ENCODE measurements around the gene PPP2R2B. TPM values are rescaled to one million over a fixed set of nuclear protein-coding genes. Genes with fewer than 3 reads are reported as not detected.

PPP2R2B gene
- polyA plus RNA-seq, 1 donor (not counting 4 experiments of a cell fraction or from before 2014, with no cell fraction given), result 0.33 TPM

DNA sequence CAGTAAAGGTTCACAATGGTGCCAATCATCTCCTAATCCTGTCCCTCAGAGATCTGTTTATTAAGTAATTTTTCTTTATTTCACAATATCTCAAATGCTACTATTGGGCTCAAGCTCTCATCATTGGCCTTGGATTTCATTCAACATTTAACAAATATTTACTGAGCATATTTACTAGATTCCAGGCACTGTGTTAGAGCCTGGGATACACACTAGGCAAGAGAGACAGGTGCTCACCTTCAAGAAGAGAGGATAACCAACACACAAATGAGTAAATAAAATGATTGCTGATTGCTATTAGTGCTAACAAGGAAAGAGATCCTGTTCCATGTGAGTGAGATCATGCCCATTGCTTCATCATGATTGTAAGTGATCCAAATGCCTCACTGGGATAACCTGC, 27.4 kb downstream of the PPP2R2B start:
- no peak for FAIRE-seq

DNA sequence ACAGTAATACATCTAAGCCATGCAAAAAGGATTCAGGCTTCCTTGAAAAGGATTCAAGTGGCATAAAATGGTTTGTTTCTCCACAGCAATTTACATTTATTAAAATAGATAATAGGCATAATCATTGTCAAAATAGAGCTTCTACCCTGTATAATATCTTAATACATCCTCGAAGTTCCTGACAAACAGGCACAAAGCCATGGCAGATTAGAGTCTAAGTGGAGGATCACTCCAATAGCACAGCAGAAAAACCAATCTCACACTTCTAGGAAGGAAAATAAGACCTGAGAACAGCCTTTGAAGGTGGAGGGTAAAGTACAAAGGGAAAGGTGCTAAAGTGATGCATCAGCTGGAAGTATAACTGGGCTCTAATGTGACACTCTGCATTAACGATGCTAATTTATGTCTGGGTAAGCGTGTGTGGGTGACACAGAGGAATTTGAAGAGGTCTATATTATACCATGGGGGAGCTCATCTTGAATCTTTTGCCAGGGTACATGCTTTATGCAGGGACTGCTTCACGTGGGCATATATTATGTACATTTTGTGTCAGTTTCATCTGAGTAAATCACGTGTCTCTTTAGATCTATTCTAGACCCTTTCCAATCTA, 28.8 kb downstream of the PPP2R2B start:
- Histone ChIP-seq H3K27ac (ENCODE audit: control insufficient read depth, insufficient read depth, low read length) (no peak overlapping the region), H3K4me3 (ENCODE audit: control insufficient read depth in 2 of 3, extremely low read depth in 1 of 3, insufficient read depth in 2 of 3, low read depth in 1 of 3, low read length in 3 of 3) (no peak overlapping the region), H4K20me1 (ENCODE audit: control insufficient read depth, extremely low read depth, insufficient read depth, low read length) (no peaks in the 10 kb centered on the region), H3K27me3 (ENCODE audit: control insufficient read depth, extremely low read depth, insufficient read depth, low read length) (no peaks in the 10 kb centered on the region), H3K4me1 (ENCODE audit: control insufficient read depth, extremely low read depth, insufficient read depth, low read length) (no peaks in the 10 kb centered on the region), H3K9me1 (ENCODE audit: control insufficient read depth, extremely low read depth, insufficient read depth, low read length) (no peaks in the 10 kb centered on the region), H3K4me2 (ENCODE audit: control insufficient read depth, extremely low read depth, insufficient read depth, low read depth, low read length) (no peak overlapping the region), H3K36me3 (ENCODE audit: control insufficient read depth in 2 of 2, extremely low read depth in 1 of 2, insufficient read depth in 2 of 2, low read length in 2 of 2) (no peaks in the 10 kb centered on the region), H3K79me2 (ENCODE audit: control insufficient read depth, insufficient read depth, low read length) (no peaks in the 10 kb centered on the region), H2AFZ (ENCODE audit: control insufficient read depth, low read length) (no peak overlapping the region), H3K9me3 (ENCODE audit: control insufficient read depth, low read depth, low read length) (no peaks in the 10 kb centered on the region), H3K9ac (ENCODE audit: control insufficient read depth, extremely low read depth, insufficient read depth, low read length) (no peak overlapping the region)
- DNase-seq (ENCODE audit: low read depth, low spot score), result no peak
- TF ChIP-seq, protein P1, sequence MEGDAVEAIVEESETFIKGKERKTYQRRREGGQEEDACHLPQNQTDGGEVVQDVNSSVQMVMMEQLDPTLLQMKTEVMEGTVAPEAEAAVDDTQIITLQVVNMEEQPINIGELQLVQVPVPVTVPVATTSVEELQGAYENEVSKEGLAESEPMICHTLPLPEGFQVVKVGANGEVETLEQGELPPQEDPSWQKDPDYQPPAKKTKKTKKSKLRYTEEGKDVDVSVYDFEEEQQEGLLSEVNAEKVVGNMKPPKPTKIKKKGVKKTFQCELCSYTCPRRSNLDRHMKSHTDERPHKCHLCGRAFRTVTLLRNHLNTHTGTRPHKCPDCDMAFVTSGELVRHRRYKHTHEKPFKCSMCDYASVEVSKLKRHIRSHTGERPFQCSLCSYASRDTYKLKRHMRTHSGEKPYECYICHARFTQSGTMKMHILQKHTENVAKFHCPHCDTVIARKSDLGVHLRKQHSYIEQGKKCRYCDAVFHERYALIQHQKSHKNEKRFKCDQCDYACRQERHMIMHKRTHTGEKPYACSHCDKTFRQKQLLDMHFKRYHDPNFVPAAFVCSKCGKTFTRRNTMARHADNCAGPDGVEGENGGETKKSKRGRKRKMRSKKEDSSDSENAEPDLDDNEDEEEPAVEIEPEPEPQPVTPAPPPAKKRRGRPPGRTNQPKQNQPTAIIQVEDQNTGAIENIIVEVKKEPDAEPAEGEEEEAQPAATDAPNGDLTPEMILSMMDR (optimal IDR thresholded peaks at IDR 0.05 in 1 of 3, IDR thresholded peaks at IDR 0.05 in 1 of 3, conservative IDR thresholded peaks at IDR 0.05 in 1 of 3; ENCODE audit: extremely low read depth in 1 of 3, insufficient read depth in 2 of 3, low read length in 3 of 3), result no peak
- TF ChIP-seq EZH2 (IDR thresholded peaks at IDR 0.05; ENCODE audit: low read length), result no peak
- no peak for FAIRE-seq
- dilution Hi-C loops (cut with MboI; ENCODE audit: extremely low pct_ligation_motif_present, low sequenced_read_pairs), result no loop called here

More for the DNA sequence above, 27.4 kb downstream of the PPP2R2B start:
- Histone ChIP-seq H4K20me1 (ENCODE audit: control insufficient read depth, extremely low read depth, insufficient read depth, low read length) (no peaks in the 10 kb centered on the region), H3K9ac (ENCODE audit: control insufficient read depth, extremely low read depth, insufficient read depth, low read length) (no peak overlapping the region), H3K9me1 (ENCODE audit: control insufficient read depth, extremely low read depth, insufficient read depth, low read length) (no peaks in the 10 kb centered on the region), H3K36me3 (ENCODE audit: control insufficient read depth in 2 of 2, extremely low read depth in 1 of 2, insufficient read depth in 2 of 2, low read length in 2 of 2) (no peaks in the 10 kb centered on the region), H3K4me1 (ENCODE audit: control insufficient read depth, extremely low read depth, insufficient read depth, low read length) (no peaks in the 10 kb centered on the region), H2AFZ (ENCODE audit: control insufficient read depth, low read length) (no peak overlapping the region), H3K4me2 (ENCODE audit: control insufficient read depth, extremely low read depth, insufficient read depth, low read depth, low read length) (no peak overlapping the region), H3K9me3 (ENCODE audit: control insufficient read depth, low read depth, low read length) (no peaks in the 10 kb centered on the region), H3K79me2 (ENCODE audit: control insufficient read depth, insufficient read depth, low read length) (no peaks in the 10 kb centered on the region), H3K27me3 (ENCODE audit: control insufficient read depth, extremely low read depth, insufficient read depth, low read length) (no peaks in the 10 kb centered on the region), H3K27ac (ENCODE audit: control insufficient read depth, insufficient read depth, low read length) (no peak overlapping the region), H3K4me3 (ENCODE audit: control insufficient read depth in 2 of 3, extremely low read depth in 1 of 3, insufficient read depth in 2 of 3, low read depth in 1 of 3, low read length in 3 of 3) (no peak overlapping the region)
- dilution Hi-C loops (cut with MboI; ENCODE audit: extremely low pct_ligation_motif_present, low sequenced_read_pairs), result no loop called here
- no peak for TF ChIP-seq EZH2 (IDR thresholded peaks at IDR 0.05; ENCODE audit: low read length)
- TF ChIP-seq, protein P1 (optimal IDR thresholded peaks at IDR 0.05 in 1 of 3, IDR thresholded peaks at IDR 0.05 in 1 of 3, conservative IDR thresholded peaks at IDR 0.05 in 1 of 3; ENCODE audit: extremely low read depth in 1 of 3, insufficient read depth in 2 of 3, low read length in 3 of 3), result no peak
- no peak for DNase-seq (ENCODE audit: low read depth, low spot score)
